Dendritic cell treated with granulocyte-macrophage colony-stimulating factor and Interleukin-4, amounts not matched to agents 40 ng/mL and 50 ng/mL, for 4 days (primary cell): ENCODE data around the gene DHX40.
"Not testable (repeated sequence)": the region's sequence is repeated elsewhere in the genome, so short reads cannot be mapped to it uniquely, and the experiment has no call there.

Experiments used
- H3K27ac Mint-ChIP-seq: one replicate; pipeline ENCODE4 v1.8.0; 2022; ENCODE audit warnings: mild to moderate bottlenecking, mixed read lengths
- H3K27me3 Mint-ChIP-seq: one replicate; pipeline ENCODE4 v1.8.0; 2022; ENCODE audit warnings: mild to moderate bottlenecking, mixed read lengths
- H3K36me3 Mint-ChIP-seq: one replicate; pipeline ENCODE4 v1.8.0; 2022; ENCODE audit warnings: low read depth, mixed read lengths
- H3K4me1 Mint-ChIP-seq: one replicate; pipeline ENCODE4 v1.8.0; 2022; ENCODE audit warnings: low read depth, mixed read lengths
- H3K4me3 Mint-ChIP-seq: one replicate; pipeline ENCODE4 v1.8.0; 2022; ENCODE audit warnings: mild to moderate bottlenecking, moderate library complexity, mixed read lengths
- H3K9me3 Mint-ChIP-seq: one replicate; pipeline ENCODE4 v1.8.0; 2022; ENCODE audit warnings: mixed read lengths
- intact Hi-C: fragments of 100-400 bp; cut with micrococcal nuclease; formaldehyde crosslinking; loops from one replicate; pipeline ENCODE4 v1.15.0; 2022

The DHX40 gene

DNA sequence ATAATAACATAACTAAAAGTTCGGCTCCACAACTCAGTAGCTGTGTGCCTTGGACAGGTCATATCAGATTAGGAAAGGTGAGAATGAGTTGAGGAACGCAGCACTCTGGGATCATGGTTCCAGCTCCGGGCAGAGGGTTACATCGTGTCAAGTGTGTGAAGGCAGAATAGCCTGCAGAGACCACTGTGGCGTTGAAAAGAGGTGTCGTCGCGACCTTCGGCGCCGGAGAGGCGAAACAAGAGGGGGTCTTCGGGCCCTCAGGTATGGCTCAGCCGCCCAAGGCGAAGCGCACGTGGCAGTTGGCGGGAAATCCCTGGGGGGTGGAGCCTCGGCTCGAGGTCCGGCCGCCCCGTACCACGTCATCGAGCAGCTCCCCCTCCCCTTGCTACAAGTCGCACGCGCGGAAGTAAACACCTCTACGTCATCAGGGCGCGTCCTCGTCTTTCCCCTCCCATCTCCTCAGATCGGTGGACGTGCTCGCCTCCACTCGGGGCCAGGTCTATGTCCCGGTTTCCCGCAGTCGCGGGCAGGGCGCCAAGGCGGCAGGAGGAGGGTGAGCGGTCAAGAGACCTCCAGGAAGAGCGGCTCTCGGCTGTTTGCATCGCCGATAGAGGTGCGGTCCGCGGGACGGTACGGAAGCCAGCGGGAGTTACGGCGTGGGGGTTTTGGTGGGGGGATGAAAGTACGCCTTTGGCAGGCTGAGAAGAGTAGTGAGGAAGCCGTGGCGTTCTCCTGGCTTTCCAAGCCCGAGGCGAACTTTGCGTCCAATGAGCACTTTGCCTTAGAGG lies at the start of gene DHX40:
DHX40 (plus strand) TSS at position 440 of the 788 bp plus-strand sequence; CDS start at position 502, 62 bp downstream.
- H3K27me3 Mint-ChIP-seq: no peaks in the 10 kb centered on the region
- no peaks in the 10 kb centered on the region for H3K9me3 Mint-ChIP-seq
- H3K27ac Mint-ChIP-seq: peak within 1 kb of the TSS; percentile 96
- peaks cover 13% of the 10 kb centered on the region for H3K36me3 Mint-ChIP-seq
- intact Hi-C loops: loop anchor here (5.0 to 10.0 kb wide), 2 partner anchors 52 to 251 kb away; partner anchors contain the start of gene CLTC
- peak within 1 kb of the TSS; percentile 100 for H3K4me3 Mint-ChIP-seq
- peaks cover 19% of the 10 kb centered on the region for H3K4me1 Mint-ChIP-seq

DNA sequence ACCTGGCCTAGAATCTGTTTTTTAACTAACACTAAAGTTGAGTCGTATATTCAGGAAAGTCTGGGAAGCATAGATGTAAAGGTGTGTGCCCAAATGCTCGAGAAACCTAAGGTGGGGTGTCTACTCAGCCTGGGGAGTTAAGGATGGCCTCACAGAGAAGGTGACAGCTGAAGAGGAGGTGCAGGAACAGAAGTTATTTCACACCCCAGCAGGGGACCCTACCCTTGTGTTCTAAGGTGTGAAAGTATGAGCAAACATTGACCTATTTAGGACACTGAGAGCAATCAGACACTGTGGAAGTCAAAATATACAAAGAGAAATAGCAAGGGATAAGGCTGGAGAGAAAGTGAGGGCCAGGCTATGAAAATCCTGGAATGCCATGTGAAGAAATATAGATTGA lies 49.0 kb upstream of the DHX40 start:
- Mint-ChIP-seq H3K27me3 (no peaks in the 10 kb centered on the region), H3K27ac (peak overlapping the region; percentile 70), H3K4me3 (no peak overlapping the region), H3K4me1 (peaks cover 42% of the 10 kb centered on the region), H3K9me3 (no peaks in the 10 kb centered on the region), H3K36me3 (no peaks in the 10 kb centered on the region)
- intact Hi-C loops: no loop called here

- Mint-ChIP-seq H3K9me3 (no peaks in the 10 kb centered on the region), H3K27ac (no peak overlapping the region), H3K4me3 (no peak overlapping the region), H3K36me3 (no peaks in the 10 kb centered on the region), H3K27me3 (no peaks in the 10 kb centered on the region), H3K4me1 (peaks cover 42% of the 10 kb centered on the region)
- intact Hi-C loops: no loop called here
Observed at GRCh38 chr17:59519132-59519531, 46.3 kb upstream of the DHX40 start.

DNA sequence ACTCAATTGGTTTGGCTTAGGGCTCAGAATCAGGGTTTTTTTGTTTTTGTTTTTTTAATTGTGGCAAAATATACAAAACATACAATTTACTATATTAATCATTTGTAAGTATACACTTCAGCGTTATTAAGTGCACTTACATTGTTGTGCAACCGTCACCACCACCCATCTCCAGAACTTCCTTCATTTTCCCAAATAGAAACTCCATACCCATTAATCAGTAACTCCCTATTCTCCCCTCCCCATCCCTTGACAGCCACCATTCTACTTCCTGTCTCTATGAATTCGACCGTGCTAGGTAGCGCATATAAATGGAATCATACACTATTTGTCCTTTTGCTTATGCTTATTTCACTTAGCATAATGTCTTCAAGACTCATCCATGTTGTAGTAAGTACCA lies 45.2 kb upstream of the DHX40 start:
- Mint-ChIP-seq H3K36me3 (no peaks in the 10 kb centered on the region), H3K9me3 (no peaks in the 10 kb centered on the region), H3K4me1 (peaks cover 31% of the 10 kb centered on the region), H3K27me3 (no peaks in the 10 kb centered on the region), H3K4me3 (no peak overlapping the region), H3K27ac (peak overlapping the region; percentile 5)
- intact Hi-C loops: no loop called here

DNA sequence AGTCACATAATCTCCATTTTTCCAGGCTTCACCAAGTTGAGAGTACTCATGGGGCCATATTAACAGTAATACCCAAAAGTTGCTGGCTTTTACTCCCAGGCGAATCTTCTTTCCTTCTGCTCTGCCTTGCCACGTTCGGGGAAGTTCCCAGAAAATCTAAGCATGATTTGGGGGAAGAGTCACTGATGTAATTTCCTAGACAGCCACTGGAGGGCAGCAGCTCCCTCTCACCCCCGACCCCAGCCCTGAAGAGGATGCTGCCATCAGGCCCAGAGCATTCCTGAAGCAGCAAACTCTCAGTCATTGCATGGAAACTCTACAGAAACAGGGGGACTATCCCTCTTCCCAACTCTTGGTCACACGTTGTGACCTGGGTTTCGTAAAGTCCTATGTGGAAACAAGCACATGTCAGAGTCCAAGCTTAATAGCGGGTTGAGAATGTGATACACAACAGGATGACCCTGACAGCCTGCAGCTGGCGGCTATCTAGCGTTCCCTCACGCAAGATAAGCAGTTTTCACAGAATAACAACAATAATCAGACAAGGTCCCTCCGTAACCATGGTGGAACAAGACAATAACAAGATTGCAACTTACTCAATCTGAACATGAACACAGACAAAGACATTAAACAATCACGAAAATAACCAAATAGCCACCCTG lies 43.8 kb upstream of the DHX40 start:
- Mint-ChIP-seq H3K36me3 (no peaks in the 10 kb centered on the region), H3K27me3 (no peaks in the 10 kb centered on the region), H3K4me1 (peaks cover 31% of the 10 kb centered on the region), H3K4me3 (no peak overlapping the region), H3K9me3 (no peaks in the 10 kb centered on the region), H3K27ac (peak overlapping the region; percentile 5)
- intact Hi-C loops: loop anchor here (1.0 kb wide), 1 partner anchor 40 kb away; no protein-coding TSS in a partner anchor

DNA sequence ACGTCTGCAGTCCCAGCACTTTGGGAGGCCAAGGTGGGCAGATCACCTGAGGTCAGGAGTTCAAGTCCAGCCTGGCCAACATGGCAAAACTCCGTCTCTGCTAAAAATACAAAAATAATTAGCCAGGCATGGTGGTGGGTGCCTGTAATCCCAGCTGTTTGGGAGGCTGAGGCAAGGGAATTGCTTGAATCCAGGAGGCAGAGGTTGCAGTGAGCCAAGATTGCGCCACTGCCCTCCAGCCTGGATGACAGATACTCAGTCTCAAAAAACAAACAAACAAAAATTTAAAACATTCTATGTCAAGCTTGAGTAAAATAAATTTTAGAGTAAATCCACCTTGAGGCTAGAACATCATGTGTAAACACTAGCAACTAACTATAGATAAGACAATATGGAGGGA lies 40.5 kb upstream of the DHX40 start:
- intact Hi-C loops: not testable (repeated sequence)

GRCh38 chr17:59525668-59526067 lies 39.7 kb upstream of the DHX40 start:
- H3K36me3 Mint-ChIP-seq: no peaks in the 10 kb centered on the region
- no peak overlapping the region for H3K27ac Mint-ChIP-seq
- H3K27me3 Mint-ChIP-seq: peaks cover 3% of the 10 kb centered on the region
- H3K4me3 Mint-ChIP-seq: no peak overlapping the region
- H3K4me1 Mint-ChIP-seq: peaks cover 26% of the 10 kb centered on the region
- no peaks in the 10 kb centered on the region for H3K9me3 Mint-ChIP-seq
- intact Hi-C loops: no loop called here

More for the DNA sequence above, 40.5 kb upstream of the DHX40 start:
- not testable (repeated sequence) for H3K4me3 Mint-ChIP-seq, H3K27ac Mint-ChIP-seq, H3K36me3 Mint-ChIP-seq, H3K27me3 Mint-ChIP-seq, H3K9me3 Mint-ChIP-seq
- H3K4me1 Mint-ChIP-seq: peaks cover 33% of the 10 kb centered on the region

DNA sequence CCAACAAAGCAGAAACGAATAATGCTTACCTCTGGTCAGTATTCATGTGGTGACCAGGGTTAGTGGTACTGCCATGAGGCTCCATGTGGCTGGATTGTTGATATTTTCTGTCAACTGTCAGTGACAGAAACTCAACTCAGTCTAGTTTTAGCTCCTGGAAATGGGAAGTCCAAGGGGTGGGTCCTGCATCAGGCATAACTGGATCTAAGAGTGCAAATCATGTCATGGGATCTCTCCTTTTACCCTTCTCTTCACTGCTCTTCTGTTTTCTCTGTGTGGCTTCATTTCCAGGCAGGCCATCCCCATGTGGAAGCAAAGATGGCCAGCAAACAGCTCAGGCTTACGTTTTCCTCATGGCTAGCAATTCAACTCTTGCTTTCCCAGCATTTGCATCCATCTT lies 39.0 kb upstream of the DHX40 start:
- no peaks in the 10 kb centered on the region for H3K36me3 Mint-ChIP-seq
- intact Hi-C loops: no loop called here
- H3K27me3 Mint-ChIP-seq: peaks cover 3% of the 10 kb centered on the region
- peaks cover 18% of the 10 kb centered on the region for H3K4me1 Mint-ChIP-seq
- H3K4me3 Mint-ChIP-seq: no peak overlapping the region
- H3K27ac Mint-ChIP-seq: no peak overlapping the region
- H3K9me3 Mint-ChIP-seq: no peaks in the 10 kb centered on the region

DNA sequence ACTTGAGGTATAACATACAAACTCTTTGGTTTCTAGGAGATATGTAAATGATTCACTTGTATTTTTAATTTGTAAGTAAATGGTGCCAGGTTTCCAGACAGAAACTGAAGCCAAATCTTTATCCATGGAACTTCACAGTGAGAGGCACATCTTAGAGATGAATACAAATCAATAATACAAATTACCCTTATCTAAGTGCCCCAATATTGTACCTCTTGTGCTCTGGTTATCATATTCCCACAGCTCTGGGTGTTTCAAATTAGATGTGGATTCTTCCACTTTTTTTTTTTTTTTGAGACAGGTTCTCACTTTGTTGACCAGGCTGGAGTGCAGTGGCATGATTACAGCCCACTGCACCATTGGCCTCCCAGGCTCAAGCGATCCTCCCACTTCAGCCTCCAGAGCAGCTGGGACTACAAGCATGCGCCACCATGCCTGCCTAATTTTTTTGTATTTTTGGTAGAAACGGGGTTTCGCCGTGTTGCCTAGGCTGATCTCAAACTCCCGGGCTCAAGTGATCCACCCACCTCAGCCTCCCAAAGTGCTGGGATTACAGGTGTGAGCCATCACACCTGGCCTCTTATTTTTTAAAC lies 38.0 kb upstream of the DHX40 start:
- intact Hi-C loops: no loop called here
- Mint-ChIP-seq H3K36me3 (no peaks in the 10 kb centered on the region), H3K4me1 (peaks cover 15% of the 10 kb centered on the region), H3K27me3 (peaks cover 3% of the 10 kb centered on the region), H3K9me3 (no peaks in the 10 kb centered on the region), H3K4me3 (no peak overlapping the region), H3K27ac (no peak overlapping the region)

DNA sequence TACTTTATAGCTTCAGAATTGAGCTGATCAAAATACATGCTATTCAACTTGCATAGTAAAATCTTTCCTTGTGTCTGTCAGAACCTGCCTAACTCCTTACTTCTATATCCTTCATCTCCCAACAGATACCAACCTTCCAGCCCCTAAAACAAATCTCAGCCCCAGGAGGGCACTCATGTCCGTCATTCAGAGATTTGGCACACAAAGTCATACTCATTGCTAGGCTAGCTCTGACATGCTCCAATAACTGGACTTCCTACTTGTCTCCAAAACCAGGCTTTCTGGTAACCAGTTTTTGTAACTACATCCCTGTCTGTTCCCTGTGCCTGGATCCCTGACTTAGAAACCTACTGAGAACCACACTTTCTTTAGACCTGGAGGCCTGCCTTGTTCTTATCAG lies 37.5 kb upstream of the DHX40 start:
- Mint-ChIP-seq H3K27me3 (peaks cover 3% of the 10 kb centered on the region), H3K36me3 (no peaks in the 10 kb centered on the region), H3K9me3 (no peaks in the 10 kb centered on the region), H3K4me1 (peaks cover 18% of the 10 kb centered on the region), H3K4me3 (no peak overlapping the region), H3K27ac (no peak overlapping the region)
- intact Hi-C loops: no loop called here

DNA sequence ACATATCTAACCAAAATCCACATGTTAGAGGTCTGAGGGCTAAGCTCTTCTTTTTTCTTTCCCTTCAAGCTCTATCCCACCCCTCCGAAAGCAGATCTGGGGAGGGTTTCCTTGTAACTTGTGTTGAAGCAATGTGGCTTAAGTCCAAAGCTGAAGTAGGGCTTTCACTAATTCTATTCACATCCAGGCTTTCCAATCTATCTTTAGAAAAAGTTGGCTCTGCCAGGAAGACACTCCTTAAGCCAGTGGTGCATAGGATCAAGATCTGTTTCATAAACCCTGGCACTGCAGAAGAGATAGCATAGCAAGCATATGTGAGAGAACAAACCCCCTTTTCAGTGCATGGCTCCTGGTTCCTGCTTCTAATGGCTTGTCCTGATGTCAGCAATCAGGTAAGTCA lies 34.9 kb upstream of the DHX40 start:
- intact Hi-C loops: no loop called here
- no peaks in the 10 kb centered on the region for H3K9me3 Mint-ChIP-seq
- peak overlapping the region; percentile 25 for H3K27ac Mint-ChIP-seq
- peaks cover 3% of the 10 kb centered on the region for H3K27me3 Mint-ChIP-seq
- no peaks in the 10 kb centered on the region for H3K36me3 Mint-ChIP-seq
- H3K4me3 Mint-ChIP-seq: no peak overlapping the region
- peaks cover 26% of the 10 kb centered on the region for H3K4me1 Mint-ChIP-seq

- H3K4me3 Mint-ChIP-seq: no peak overlapping the region
- no peaks in the 10 kb centered on the region for H3K36me3 Mint-ChIP-seq
- H3K27me3 Mint-ChIP-seq: no peaks in the 10 kb centered on the region
- peaks cover 8% of the 10 kb centered on the region for H3K9me3 Mint-ChIP-seq
- H3K4me1 Mint-ChIP-seq: peaks cover 22% of the 10 kb centered on the region
- intact Hi-C loops: no loop called here
- peak overlapping the region; percentile 65 for H3K27ac Mint-ChIP-seq
Observed at GRCh38 chr17:59533694-59534093, 31.7 kb upstream of the DHX40 start.

DNA sequence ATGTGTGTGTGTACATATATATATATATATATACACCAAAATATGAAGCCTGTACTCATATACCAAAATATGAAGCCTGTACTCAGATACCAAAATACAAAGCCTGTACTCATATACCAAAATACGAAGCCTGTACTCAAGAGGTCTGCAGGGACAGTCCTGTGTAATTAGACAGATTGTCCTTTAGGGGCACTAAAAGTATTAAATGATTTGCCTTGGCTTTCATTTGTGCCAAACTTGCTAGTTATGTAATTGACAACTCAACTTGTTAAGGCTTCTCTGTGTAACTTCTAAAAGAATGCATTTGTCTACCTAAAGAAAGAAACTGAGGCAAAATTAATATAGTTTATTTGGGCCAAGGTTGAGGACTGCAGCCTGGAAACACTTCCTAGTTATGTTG lies 30.8 kb upstream of the DHX40 start:
- Mint-ChIP-seq H3K36me3 (no peaks in the 10 kb centered on the region), H3K27me3 (no peaks in the 10 kb centered on the region), H3K27ac (no peak overlapping the region), H3K9me3 (peaks cover 9% of the 10 kb centered on the region), H3K4me3 (no peak overlapping the region), H3K4me1 (peaks cover 22% of the 10 kb centered on the region)
- intact Hi-C loops: no loop called here

DNA sequence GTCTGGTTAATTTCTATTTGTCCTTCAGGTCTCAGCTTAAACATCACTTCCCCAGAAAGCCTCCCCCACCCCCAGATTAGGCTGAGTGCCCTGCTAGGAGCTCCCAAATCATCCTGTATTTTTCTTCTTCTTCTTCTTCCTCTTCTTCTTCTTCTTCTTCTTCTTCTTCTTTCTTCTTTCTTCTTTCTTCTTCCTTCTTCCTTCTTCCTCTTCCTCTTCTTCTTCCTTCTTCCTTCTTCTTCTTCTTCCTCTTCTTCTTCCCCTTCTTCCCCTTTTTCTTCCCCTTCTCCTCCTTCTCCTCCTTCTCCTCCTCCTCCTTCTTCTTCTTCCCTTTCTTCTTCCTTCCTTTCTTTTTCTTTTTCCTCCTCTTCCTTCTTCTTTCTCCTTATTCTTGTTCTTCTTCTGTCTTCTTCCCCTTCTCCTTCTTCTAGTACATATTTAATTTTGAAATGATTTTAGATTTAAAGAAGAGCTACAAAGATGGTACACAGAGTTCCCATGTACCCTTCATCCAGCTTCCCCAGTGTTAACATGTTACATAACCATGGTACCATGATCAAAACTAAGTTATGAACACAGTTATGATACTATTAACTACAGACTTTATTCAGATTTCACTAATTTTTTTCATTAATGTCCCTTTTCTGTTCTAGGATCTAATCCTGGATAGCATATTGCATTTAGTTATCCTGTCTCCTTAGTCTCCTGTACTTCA lies 27.1 kb upstream of the DHX40 start:
- peaks cover 30% of the 10 kb centered on the region for H3K4me1 Mint-ChIP-seq
- intact Hi-C loops: no loop called here
- no peaks in the 10 kb centered on the region for H3K36me3 Mint-ChIP-seq
- peaks cover 9% of the 10 kb centered on the region for H3K9me3 Mint-ChIP-seq
- H3K27ac Mint-ChIP-seq: peak overlapping the region; percentile 68
- no peaks in the 10 kb centered on the region for H3K27me3 Mint-ChIP-seq
- no peak overlapping the region for H3K4me3 Mint-ChIP-seq
